ENCODE results near the gene TYK2. TPM values are rescaled to one million over a fixed set of nuclear protein-coding genes. Genes with fewer than 3 reads are reported as not detected.

TYK2 gene
- total RNA-seq, 1 experiment from 2014 or later, result 66.4 TPM

DNA sequence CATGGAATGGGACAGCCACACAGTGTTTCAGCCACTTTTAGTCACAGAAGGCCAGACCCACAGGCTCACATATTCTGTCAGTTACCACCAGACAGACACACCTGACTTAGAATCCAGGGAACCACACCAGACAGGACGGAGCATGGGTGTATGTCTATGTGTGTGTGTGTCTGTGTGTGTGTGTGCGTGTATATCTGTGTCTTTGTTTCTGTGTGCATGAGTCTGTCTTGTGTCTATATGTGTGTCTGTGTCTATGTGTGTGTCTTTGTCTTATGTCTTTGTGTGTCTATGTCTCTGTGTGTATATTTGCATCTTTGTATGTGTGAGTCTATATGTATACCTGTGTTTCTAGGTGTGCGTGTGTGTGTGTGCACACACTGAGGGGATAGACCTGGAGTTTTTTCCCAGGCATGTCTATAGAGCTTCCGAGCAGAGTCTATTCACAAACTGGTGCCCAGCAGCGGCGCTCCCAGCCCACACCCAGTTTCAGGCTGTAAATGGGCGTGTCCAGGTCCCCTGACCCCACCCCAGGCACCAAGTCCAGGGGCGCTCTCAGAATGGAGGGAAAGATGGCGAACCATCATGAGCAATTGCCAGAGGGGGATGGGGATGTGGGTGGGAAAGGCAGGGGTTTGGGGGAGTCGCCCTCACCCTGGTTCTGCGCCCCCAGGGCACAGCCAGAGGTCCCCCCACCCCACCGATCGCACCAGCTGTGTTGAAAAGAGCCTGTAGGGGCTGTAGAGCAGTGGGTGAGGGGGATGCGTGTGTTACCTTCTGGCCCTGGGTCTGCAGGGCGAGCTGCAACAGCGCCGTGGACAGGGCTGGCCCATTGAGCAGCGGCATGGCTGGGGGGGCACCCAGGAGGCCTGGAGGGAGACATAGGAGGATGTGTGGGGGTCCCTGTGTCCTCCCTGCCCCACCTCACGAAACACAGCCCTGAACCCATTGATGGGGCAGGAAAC lies 58.2 kb downstream of the TYK2 start:
- H3K4me1 Mint-ChIP-seq, result no peaks in the 10 kb centered on the region
- no peaks in the 10 kb centered on the region for H3K27me3 Mint-ChIP-seq (ENCODE audit: low read depth)
- no peak for DNase-seq (ENCODE audit: low spot score)
- no peaks in the 10 kb centered on the region for H3K9me3 Mint-ChIP-seq
- H3K36me3 Mint-ChIP-seq, result peaks cover 26% of the 10 kb centered on the region
- no peak for ATAC-seq
- TF ChIP-seq, protein P1, sequence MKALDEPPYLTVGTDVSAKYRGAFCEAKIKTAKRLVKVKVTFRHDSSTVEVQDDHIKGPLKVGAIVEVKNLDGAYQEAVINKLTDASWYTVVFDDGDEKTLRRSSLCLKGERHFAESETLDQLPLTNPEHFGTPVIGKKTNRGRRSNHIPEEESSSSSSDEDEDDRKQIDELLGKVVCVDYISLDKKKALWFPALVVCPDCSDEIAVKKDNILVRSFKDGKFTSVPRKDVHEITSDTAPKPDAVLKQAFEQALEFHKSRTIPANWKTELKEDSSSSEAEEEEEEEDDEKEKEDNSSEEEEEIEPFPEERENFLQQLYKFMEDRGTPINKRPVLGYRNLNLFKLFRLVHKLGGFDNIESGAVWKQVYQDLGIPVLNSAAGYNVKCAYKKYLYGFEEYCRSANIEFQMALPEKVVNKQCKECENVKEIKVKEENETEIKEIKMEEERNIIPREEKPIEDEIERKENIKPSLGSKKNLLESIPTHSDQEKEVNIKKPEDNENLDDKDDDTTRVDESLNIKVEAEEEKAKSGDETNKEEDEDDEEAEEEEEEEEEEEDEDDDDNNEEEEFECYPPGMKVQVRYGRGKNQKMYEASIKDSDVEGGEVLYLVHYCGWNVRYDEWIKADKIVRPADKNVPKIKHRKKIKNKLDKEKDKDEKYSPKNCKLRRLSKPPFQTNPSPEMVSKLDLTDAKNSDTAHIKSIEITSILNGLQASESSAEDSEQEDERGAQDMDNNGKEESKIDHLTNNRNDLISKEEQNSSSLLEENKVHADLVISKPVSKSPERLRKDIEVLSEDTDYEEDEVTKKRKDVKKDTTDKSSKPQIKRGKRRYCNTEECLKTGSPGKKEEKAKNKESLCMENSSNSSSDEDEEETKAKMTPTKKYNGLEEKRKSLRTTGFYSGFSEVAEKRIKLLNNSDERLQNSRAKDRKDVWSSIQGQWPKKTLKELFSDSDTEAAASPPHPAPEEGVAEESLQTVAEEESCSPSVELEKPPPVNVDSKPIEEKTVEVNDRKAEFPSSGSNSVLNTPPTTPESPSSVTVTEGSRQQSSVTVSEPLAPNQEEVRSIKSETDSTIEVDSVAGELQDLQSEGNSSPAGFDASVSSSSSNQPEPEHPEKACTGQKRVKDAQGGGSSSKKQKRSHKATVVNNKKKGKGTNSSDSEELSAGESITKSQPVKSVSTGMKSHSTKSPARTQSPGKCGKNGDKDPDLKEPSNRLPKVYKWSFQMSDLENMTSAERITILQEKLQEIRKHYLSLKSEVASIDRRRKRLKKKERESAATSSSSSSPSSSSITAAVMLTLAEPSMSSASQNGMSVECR (CRISPR knock-in tag; IDR thresholded peaks at IDR 0.05; ENCODE audit: borderline replicate concordance), result no peak
- TF ChIP-seq SMAD3 (CRISPR knock-in tag; IDR thresholded peaks at IDR 0.05; ENCODE audit: borderline replicate concordance) (no peak), GRHL2 (CRISPR knock-in tag; IDR thresholded peaks at IDR 0.05; ENCODE audit: insufficient replicate concordance, severe bottlenecking) (no peak), NFATC4 (CRISPR knock-in tag; IDR thresholded peaks at IDR 0.05) (no peak), MXD4 (CRISPR knock-in tag; IDR thresholded peaks at IDR 0.05; ENCODE audit: borderline replicate concordance) (no peak), OVOL2 (CRISPR knock-in tag; IDR thresholded peaks at IDR 0.05; ENCODE audit: borderline replicate concordance) (no peak), ZNF416 (CRISPR knock-in tag; IDR thresholded peaks at IDR 0.05) (no peak), ZNF317 (CRISPR knock-in tag; IDR thresholded peaks at IDR 0.05; ENCODE audit: borderline replicate concordance, low read depth) (no peak)
- TF ChIP-seq, protein P2, sequence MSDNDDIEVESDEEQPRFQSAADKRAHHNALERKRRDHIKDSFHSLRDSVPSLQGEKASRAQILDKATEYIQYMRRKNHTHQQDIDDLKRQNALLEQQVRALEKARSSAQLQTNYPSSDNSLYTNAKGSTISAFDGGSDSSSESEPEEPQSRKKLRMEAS (CRISPR knock-in tag; IDR thresholded peaks at IDR 0.05), result no peak
- TF ChIP-seq, protein P3, sequence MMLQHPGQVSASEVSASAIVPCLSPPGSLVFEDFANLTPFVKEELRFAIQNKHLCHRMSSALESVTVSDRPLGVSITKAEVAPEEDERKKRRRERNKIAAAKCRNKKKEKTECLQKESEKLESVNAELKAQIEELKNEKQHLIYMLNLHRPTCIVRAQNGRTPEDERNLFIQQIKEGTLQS (CRISPR knock-in tag; conservative IDR thresholded peaks at IDR 0.05), result no peak
- H3K4me3 Mint-ChIP-seq, result no peak overlapping the region
- POLR2A ChIA-PET, result interaction anchor here (1.3 kb wide), 1 partner anchor 31 kb away, joined by 3 read pairs; no protein-coding TSS in a partner anchor
- H3K27ac Mint-ChIP-seq, result 0 out of 2 replicates have a peak overlapping the region, but pooled peaks have one; percentile 29
- CTCF ChIA-PET, result no interaction called here

DNA sequence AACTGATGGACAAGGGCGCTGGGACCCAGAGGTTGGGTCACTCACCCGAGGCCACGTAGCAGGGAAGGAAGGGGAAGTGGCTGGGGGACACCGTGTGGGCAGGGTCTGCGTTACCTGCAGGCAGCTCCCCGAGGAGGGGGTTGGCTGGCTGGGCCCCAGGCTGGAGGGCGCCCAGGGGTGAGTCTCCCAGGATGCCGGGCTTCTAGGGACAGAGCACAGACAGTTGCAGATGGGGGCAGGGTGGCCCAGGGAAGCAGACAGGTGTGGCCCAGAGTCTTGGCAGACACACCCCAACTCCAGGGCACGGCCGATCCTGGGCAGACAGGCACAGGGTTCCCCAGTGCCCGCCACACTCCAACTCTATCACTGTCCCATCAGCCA lies 59.0 kb downstream of the TYK2 start:
- H3K36me3 Mint-ChIP-seq, result peaks cover 22% of the 10 kb centered on the region
- no peak for DNase-seq (ENCODE audit: low spot score)
- CTCF ChIA-PET, result interaction anchor here (1.5 kb wide), 1 partner anchor 62 kb away, joined by 3 read pairs; no protein-coding TSS in a partner anchor

DNA sequence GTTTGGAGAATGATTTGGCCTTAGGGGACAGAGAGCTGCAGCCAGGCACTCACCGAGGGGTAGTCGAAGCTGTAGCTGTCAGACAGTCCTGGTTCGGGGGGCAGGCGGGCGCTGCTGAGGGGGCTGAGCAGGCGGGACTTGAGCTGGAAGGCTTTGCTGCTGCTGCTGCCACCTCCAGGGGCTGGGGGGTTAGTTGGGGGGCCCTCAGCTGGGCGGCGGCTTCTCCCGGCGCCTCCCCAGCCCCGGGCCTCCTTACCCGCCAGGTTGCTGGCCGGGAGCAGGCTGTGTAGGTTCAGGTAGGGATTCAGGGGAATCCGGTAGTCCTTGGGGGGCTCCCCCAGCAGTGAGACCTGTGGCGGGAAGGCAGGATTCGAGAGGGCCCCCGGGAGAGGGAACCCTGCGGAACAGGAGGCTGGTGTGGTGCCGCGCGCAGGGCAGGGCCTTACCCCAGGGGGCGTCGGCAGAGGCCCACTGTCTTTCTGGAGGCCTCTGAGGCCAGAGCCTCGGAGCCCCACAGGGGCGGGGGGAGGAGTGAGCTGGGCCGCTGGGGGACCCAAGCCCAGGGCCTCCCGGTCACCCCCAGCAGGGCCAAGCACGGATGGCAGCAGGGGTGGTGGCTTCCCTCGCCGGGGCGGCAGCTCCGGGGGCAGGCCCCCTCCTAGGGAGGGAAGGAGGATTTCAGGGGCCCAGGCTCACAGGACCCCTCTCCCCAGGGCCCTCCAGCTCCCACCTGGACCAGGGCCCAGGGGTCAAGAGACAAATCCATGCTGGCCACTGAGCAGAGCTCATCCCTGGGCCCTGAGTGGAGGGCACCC lies 59.6 kb downstream of the TYK2 start:
- CTCF ChIA-PET, result interaction anchor here (0.8 to 1.5 kb wide), 2 partner anchors 31 to 61 kb away, joined by 3 read pairs; partner anchors contain the start of gene ICAM5
- Mint-ChIP-seq H3K9me3 (no peaks in the 10 kb centered on the region), H3K4me3 (no peak overlapping the region), H3K27me3 (ENCODE audit: low read depth) (no peaks in the 10 kb centered on the region), H3K36me3 (peaks cover 21% of the 10 kb centered on the region), H3K27ac (no peak overlapping the region), H3K4me1 (peaks cover 6% of the 10 kb centered on the region)
- DNase-seq (ENCODE audit: low spot score), result no peak
- no peak for ATAC-seq
- POLR2A ChIA-PET, result interaction anchor here (0.5 to 1.3 kb wide), 3 partner anchors 12 to 411 kb away, joined by 3 read pairs; partner anchors contain the start of gene RAVER1
- TF ChIP-seq, protein P4, sequence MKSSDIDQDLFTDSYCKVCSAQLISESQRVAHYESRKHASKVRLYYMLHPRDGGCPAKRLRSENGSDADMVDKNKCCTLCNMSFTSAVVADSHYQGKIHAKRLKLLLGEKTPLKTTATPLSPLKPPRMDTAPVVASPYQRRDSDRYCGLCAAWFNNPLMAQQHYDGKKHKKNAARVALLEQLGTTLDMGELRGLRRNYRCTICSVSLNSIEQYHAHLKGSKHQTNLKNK (CRISPR knock-in tag; IDR thresholded peaks at IDR 0.05), result no peak
- TF ChIP-seq, protein P5, sequence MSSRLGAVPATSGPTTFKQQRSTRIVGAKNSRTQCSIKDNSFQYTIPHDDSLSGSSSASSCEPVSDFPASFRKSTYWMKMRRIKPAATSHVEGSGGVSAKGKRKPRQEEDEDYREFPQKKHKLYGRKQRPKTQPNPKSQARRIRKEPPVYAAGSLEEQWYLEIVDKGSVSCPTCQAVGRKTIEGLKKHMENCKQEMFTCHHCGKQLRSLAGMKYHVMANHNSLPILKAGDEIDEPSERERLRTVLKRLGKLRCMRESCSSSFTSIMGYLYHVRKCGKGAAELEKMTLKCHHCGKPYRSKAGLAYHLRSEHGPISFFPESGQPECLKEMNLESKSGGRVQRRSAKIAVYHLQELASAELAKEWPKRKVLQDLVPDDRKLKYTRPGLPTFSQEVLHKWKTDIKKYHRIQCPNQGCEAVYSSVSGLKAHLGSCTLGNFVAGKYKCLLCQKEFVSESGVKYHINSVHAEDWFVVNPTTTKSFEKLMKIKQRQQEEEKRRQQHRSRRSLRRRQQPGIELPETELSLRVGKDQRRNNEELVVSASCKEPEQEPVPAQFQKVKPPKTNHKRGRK (CRISPR knock-in tag; IDR thresholded peaks at IDR 0.05; ENCODE audit: borderline replicate concordance), result no peak
- TF ChIP-seq ZNF219 (CRISPR knock-in tag; IDR thresholded peaks at IDR 0.05; ENCODE audit: borderline replicate concordance) (no peak), NR2C2 (CRISPR knock-in tag; IDR thresholded peaks at IDR 0.05) (no peak), EMX1 (CRISPR knock-in tag; IDR thresholded peaks at IDR 0.05) (no peak), ZNF317 (CRISPR knock-in tag; IDR thresholded peaks at IDR 0.05; ENCODE audit: borderline replicate concordance, low read depth) (no peak), ZNF263 (CRISPR knock-in tag; IDR thresholded peaks at IDR 0.05; ENCODE audit: low read depth) (no peak), TEAD4 (CRISPR knock-in tag; IDR thresholded peaks at IDR 0.05) (no peak), NR1H2 (CRISPR knock-in tag; IDR thresholded peaks at IDR 0.05) (no peak), MXD4 (CRISPR knock-in tag; IDR thresholded peaks at IDR 0.05; ENCODE audit: borderline replicate concordance) (no peak), RORB (CRISPR knock-in tag; IDR thresholded peaks at IDR 0.05) (no peak)

More for the DNA sequence above, 59.0 kb downstream of the TYK2 start:
- Mint-ChIP-seq H3K4me1 (peaks cover under 1% of the 10 kb centered on the region; the same call in 1 of the 2 replicates), H3K27ac (no peak overlapping the region), H3K4me3 (no peak overlapping the region), H3K27me3 (ENCODE audit: low read depth) (no peaks in the 10 kb centered on the region), H3K9me3 (no peaks in the 10 kb centered on the region)
- POLR2A ChIA-PET, result interaction anchor here (0.9 to 1.3 kb wide), 2 partner anchors 12 to 32 kb away, joined by 3 read pairs; partner anchors contain the start of gene RAVER1
- no peak for TF ChIP-seq SOX15 (CRISPR knock-in tag; IDR thresholded peaks at IDR 0.05)
- TF ChIP-seq CREM (CRISPR knock-in tag; IDR thresholded peaks at IDR 0.05), result no peak
- TF ChIP-seq, protein P6, sequence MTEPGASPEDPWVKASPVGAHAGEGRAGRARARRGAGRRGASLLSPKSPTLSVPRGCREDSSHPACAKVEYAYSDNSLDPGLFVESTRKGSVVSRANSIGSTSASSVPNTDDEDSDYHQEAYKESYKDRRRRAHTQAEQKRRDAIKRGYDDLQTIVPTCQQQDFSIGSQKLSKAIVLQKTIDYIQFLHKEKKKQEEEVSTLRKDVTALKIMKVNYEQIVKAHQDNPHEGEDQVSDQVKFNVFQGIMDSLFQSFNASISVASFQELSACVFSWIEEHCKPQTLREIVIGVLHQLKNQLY (CRISPR knock-in tag; IDR thresholded peaks at IDR 0.05), result no peak
- no peak for ATAC-seq
